ENCODE data around the gene RANBP10.

DNA sequence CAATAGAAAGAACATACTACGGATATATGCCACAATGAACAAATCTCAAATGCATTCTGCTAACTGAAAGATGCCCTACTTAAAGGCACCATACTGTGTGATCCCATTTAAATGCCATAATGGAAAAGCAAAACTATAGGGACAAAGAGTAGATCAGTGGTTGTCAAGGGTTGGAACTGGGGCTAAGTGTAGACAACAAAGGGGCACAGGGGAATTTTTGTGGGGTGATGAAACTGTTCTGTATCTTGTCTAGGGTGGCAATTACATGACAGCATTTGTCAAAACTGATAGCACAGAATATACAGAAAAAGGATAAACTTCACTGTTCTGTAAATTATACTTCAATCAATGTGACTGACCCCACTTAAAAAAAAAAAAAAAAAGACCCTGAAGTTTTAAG is 104.9 kb downstream of the RANBP10 start:
- TF ChIP-seq, protein P1, sequence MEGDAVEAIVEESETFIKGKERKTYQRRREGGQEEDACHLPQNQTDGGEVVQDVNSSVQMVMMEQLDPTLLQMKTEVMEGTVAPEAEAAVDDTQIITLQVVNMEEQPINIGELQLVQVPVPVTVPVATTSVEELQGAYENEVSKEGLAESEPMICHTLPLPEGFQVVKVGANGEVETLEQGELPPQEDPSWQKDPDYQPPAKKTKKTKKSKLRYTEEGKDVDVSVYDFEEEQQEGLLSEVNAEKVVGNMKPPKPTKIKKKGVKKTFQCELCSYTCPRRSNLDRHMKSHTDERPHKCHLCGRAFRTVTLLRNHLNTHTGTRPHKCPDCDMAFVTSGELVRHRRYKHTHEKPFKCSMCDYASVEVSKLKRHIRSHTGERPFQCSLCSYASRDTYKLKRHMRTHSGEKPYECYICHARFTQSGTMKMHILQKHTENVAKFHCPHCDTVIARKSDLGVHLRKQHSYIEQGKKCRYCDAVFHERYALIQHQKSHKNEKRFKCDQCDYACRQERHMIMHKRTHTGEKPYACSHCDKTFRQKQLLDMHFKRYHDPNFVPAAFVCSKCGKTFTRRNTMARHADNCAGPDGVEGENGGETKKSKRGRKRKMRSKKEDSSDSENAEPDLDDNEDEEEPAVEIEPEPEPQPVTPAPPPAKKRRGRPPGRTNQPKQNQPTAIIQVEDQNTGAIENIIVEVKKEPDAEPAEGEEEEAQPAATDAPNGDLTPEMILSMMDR (IDR thresholded peaks at IDR 0.05) = no peak
- no peak for TF ChIP-seq POLR2A (IDR thresholded peaks at IDR 0.05)

Data from right lobe of liver (tissue), 4 donors.